Psoas muscle (tissue), 8 donors: ENCODE measurements around the gene RSPO1. TPM values are rescaled to one million over a fixed set of nuclear protein-coding genes. Genes with fewer than 3 reads are reported as not detected.

Experiments used
- ATAC-seq, 4 donors: fragments of 200-7000 bp; cut with Tn5 transposase; one replicate each; pipeline ENCODE4 v1.9.1; 2020; ENCODE audit warnings: moderate library complexity in 3 of 4, mild to moderate bottlenecking in 2 of 4
- DNase-seq, 2 donors: peaks; one replicate each; pipeline ENCODE4 v3.0.0-alpha.2; 2020
- H3K27ac ChIP-seq: fragments of 200-600 bp; one replicate; pipeline ENCODE4 v1.8.0; 2022
- H3K27me3 ChIP-seq, 3 donors: fragments of 200-600 bp in 1 of 3; one replicate each; pipeline versions ENCODE4 v1.6.1 to v1.8.0; 2013 to 2022; ENCODE audit warnings: low read length in 2 of 3, mild to moderate bottlenecking in 2 of 3, moderate library complexity in 1 of 3; ENCODE audit not compliant: insufficient read depth in 3 of 3
- H3K36me3 ChIP-seq, 2 donors: fragments of 200-600 bp in 1 of 2; one replicate each; pipeline versions ENCODE4 v1.6.1 to v1.8.0; 2013 to 2022; ENCODE audit warnings: low read depth in 1 of 2, mild to moderate bottlenecking in 1 of 2, moderate library complexity in 1 of 2; ENCODE audit not compliant: insufficient read depth in 1 of 2
- H3K4me1 ChIP-seq: fragments of 200-600 bp; one replicate; pipeline ENCODE4 v1.8.0; 2022
- H3K4me3 ChIP-seq: fragments of 200-600 bp; one replicate; pipeline ENCODE4 v1.8.0; 2022; ENCODE audit warnings: mild to moderate bottlenecking
- H3K9me3 ChIP-seq: fragments of 200-600 bp; one replicate; pipeline ENCODE4 v1.8.0; 2022
- WGBS, 3 donors: extraction: QIAGEN DNeasy Blood & Tissue Kit; methylation state at CpG; one replicate each; pipeline versions ENCODE4 v1.1.6 to v1.1.7; 2013; 5-methylcytosine and 5-hydroxymethylcytosine counted together
- intact Hi-C, 2 donors: fragments of 100-400 bp; cut with DNase I; formaldehyde crosslinking; loops; one replicate each; pipeline versions ENCODE4 v1.11.0 to v1.14.2; 2022
- polyA plus RNA-seq, 3 donors: library from polyadenylated mRNA; stranded (reverse); fragments of 200-250 nt; gene quantifications; one replicate each; pipeline ENCODE4 v1.2.3, GENCODE V29; 2013
- total RNA-seq, 4 donors: library from RNA; stranded (reverse); fragmentation: NEBNext Ultra II Directional in 2 of 4; extraction: Animal tissue kit (Norgen Biotek cat#: 25700) in 2 of 4; gene quantifications; one replicate each; pipeline versions ENCODE4 v1.2.1 to v1.2.4, GENCODE V29; 2021 to 2023
- TF ChIP-seq, protein P1 (sequence below): fragments of 200-600 bp; IDR thresholded peaks from one replicate; pipeline ENCODE4 v1.8.0; 2022; ENCODE audit warnings: antibody characterized with exemption
- donor health status: healthy with polysubstance abuse.
- donor health status: DM: no; HTN: no; CAD: no; lungs with moderate emphysema.
- donor health status: Bipolar disorder and iron deficiency.
- donor health status: healthy.
- donor health status: DM: yes; HTN: yes; CAD: no.
- donor health status: DM: no; HTN: no; CAD: no.
- donor health status: DM: no; HTN: no; CAD: no.
- donor health status: DM: yes; HTN: yes; CAD: no.

Gene RSPO1
- total and polyA plus RNA-seq, 7 donors = 0.01 TPM; not detected in 6

DNA sequence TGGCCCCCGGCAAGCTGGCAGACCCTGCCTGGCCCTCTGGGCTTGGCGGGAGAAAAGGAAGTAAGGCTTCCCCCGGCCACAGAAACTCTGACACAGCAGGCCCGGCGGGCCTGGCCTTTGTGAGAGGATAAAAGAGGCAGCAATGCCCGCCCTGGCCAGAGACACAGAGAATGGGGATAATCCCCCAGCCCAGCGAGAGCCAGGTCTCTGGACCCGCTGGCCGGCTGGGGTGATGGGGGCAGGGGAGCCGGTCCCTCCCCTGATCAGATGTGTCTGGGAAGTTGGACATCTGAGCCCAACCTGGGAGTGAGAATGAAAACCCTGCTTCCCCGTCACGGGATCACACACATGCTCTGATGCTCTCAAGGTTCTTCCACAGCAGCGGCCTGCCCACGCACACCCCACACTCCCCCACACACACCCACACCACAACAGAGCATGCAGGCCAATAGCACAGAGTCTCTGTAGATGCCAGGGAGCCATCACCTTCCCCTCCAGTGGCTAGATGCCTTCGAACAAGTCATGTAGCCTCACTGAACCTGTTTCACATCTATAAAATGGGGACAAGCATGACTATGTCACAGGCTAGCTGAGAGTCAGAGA, 4.2 kb downstream of the RSPO1 start:
- 28 to 32% (median 32%) methylated on average over 15 of the region's 15 CpGs for WGBS, 3 donors
- Histone ChIP-seq H3K27ac (no peak overlapping the region), H3K4me3 (no peak overlapping the region), H3K36me3 (no peaks in the 10 kb centered on the region), H3K4me1 (no peaks in the 10 kb centered on the region), H3K9me3 (no peaks in the 10 kb centered on the region), H3K27me3 (peaks cover 0 to 81% (median 43%) of the 10 kb centered on the region in 3 donors)
- DNase-seq (no peak), ATAC-seq (no peak)
- TF ChIP-seq, protein P1, sequence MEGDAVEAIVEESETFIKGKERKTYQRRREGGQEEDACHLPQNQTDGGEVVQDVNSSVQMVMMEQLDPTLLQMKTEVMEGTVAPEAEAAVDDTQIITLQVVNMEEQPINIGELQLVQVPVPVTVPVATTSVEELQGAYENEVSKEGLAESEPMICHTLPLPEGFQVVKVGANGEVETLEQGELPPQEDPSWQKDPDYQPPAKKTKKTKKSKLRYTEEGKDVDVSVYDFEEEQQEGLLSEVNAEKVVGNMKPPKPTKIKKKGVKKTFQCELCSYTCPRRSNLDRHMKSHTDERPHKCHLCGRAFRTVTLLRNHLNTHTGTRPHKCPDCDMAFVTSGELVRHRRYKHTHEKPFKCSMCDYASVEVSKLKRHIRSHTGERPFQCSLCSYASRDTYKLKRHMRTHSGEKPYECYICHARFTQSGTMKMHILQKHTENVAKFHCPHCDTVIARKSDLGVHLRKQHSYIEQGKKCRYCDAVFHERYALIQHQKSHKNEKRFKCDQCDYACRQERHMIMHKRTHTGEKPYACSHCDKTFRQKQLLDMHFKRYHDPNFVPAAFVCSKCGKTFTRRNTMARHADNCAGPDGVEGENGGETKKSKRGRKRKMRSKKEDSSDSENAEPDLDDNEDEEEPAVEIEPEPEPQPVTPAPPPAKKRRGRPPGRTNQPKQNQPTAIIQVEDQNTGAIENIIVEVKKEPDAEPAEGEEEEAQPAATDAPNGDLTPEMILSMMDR = no peak
- intact Hi-C loops = no loop called here

DNA sequence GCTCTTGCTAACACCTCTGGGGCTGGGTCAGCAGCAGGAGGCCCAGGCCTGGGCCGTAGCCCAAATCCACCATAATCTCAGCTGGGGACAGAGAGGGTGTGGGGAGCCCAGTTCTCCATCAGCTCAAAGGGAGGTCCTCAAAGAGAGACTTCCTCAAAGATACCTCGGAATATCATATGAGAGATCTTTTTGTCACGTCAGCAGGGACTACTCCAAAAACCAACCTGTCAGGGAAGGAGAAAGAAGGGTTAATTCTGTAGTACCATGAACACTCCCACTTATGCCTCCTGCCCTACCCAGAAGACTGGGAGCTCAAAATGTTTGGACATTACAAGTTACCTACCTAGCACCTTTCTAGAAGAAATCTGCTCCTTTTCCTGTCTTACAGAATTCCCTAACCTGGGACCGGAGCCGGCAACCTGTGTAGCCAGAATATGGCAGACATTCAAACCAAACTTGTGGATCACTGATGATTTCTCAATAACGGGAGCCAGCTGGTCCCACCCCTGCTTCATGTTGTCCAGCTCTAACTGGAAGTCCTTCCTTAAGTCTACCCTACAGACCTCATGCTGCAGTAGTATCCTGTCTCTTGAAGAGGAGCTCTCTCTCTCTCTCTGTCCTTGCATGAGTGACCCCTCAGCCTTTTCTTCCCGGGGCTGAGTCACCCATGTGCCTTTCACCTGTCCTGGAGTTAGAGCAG, 4.8 kb downstream of the RSPO1 start:
- no peak for DNase-seq
- Histone ChIP-seq H3K27me3 (peaks cover 0 to 79% (median 42%) of the 10 kb centered on the region in 3 donors), H3K36me3 (no peaks in the 10 kb centered on the region), H3K27ac (no peak overlapping the region), H3K9me3 (no peaks in the 10 kb centered on the region), H3K4me1 (no peaks in the 10 kb centered on the region), H3K4me3 (no peak overlapping the region)
- ATAC-seq = no peak
- intact Hi-C loops = no loop called here
- TF ChIP-seq, protein P1 = no peak
- WGBS, 3 donors = 43 to 56% (median 44%) methylated on average over 7 of the region's 7 CpGs

DNA sequence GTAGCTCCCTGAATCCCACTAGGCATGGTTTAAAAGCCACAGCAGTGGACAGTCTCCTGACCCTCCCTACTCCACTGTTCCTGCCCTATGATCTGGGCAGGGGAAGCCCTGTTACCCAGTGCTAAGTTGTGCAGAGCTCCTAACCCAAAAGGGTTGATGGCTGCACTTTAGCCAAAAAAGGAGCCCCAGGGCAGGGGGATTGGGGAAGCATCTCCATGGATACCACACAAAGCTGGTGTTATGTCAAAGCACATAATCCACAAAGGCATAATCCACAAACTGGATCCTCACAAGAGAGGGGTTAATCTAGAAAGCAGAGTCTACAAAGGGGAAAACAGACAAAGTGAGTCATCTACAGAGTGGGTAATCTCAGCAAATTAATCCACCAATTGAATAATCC, 5.7 kb downstream of the RSPO1 start:
- Histone ChIP-seq H3K4me3 (no peak overlapping the region), H3K36me3 (no peaks in the 10 kb centered on the region), H3K9me3 (no peaks in the 10 kb centered on the region), H3K27ac (no peak overlapping the region), H3K27me3 (peaks cover 0 to 79% (median 41%) of the 10 kb centered on the region in 3 donors), H3K4me1 (no peaks in the 10 kb centered on the region)
- ATAC-seq = no peak
- no peak for DNase-seq
- TF ChIP-seq, protein P1 = no peak
- intact Hi-C loops = no loop called here

DNA sequence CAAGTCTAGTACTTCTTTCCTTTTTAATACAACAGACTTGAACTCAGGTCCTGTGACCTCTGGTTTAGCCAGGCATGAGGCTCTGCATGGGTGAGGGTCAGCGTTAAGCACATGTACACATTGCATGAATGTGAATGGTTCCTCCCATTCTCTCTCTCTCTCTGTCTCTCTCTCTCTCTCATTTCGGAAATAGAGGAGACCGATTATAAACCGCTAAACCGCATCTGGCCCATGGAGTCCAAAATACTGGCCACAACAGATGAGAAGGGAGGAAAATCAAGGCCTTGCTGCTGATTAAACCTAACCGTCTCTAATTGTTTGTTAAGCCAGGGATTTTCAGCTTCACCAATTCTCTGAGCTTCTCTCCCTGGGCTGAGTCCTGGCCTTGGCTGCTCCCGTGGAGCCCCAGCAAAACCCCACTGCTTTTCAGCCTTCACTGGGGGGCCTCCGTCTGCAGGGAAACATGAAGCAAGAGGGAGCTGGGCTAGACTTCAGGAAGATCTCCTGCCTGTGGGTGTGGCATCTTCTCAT, 6.6 kb downstream of the RSPO1 start:
- H3K9me3 ChIP-seq = no peaks in the 10 kb centered on the region
- H3K27ac ChIP-seq = no peak overlapping the region
- H3K4me1 ChIP-seq = no peaks in the 10 kb centered on the region
- DNase-seq = no peak
- peaks cover 0 to 71% (median 33%) of the 10 kb centered on the region in 3 donors for H3K27me3 ChIP-seq
- WGBS, 3 donors = 39 to 46% (median 40%) methylated on average over 8 of the region's 8 CpGs
- no peaks in the 10 kb centered on the region for H3K36me3 ChIP-seq
- ATAC-seq = no peak
- intact Hi-C loops = no loop called here
- TF ChIP-seq, protein P1 = no peak
- no peak overlapping the region for H3K4me3 ChIP-seq
